ENCODE results near the gene RACK1.
"Not testable (repeated sequence)": the region's sequence is repeated elsewhere in the genome, so short reads cannot be mapped to it uniquely, and the experiment has no call there.

RACK1 gene

DNA sequence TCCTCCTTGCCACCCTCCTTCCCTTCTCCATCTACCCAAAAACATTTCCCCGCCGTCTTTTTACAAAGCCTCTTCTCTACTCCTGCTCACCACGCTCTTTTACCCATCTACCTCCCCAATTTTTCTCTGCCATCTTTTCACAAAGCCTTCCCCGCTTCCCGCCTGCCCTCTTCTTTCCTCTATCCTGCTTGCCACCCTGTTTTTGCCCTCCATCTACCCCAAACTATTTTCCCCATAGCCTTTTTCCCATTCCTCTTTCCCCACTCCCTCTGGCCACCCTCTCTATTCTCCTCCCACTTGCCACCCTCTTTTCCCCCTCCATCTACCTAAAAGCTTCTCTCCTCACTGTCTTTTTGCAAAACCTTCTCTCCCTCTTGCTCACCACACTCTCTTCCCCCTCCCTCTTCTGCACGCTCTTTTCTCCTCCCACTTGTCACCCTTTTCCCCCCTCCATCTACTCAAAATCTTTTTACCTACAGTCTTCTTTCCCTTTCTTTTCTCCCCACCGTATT, 36.6 kb upstream of the RACK1 start:
- Histone ChIP-seq H3K4me1 (ENCODE audit: low read length) (no peaks in the 10 kb centered on the region), H3K79me2 (ENCODE audit: low read length) (no peaks in the 10 kb centered on the region), H3K27me3 (ENCODE audit: low read depth, low read length) (no peaks in the 10 kb centered on the region), H3K4me2 (ENCODE audit: low read length) (no peak overlapping the region), H3K4me3 (ENCODE audit: low read length) (no peak overlapping the region), H3K27ac (ENCODE audit: low read length) (no peak overlapping the region), H3K9ac (ENCODE audit: low read length) (no peak overlapping the region), H3K36me3 (replicated peaks; ENCODE audit: low read depth, low read length) (no peaks in the 10 kb centered on the region), H4K20me1 (ENCODE audit: insufficient read depth, low read length) (no peaks in the 10 kb centered on the region), H2AFZ (ENCODE audit: low read depth, low read length) (no peak overlapping the region), H3K9me3 (ENCODE audit: insufficient read depth, low read length) (no peaks in the 10 kb centered on the region)
- TF ChIP-seq, protein P1, sequence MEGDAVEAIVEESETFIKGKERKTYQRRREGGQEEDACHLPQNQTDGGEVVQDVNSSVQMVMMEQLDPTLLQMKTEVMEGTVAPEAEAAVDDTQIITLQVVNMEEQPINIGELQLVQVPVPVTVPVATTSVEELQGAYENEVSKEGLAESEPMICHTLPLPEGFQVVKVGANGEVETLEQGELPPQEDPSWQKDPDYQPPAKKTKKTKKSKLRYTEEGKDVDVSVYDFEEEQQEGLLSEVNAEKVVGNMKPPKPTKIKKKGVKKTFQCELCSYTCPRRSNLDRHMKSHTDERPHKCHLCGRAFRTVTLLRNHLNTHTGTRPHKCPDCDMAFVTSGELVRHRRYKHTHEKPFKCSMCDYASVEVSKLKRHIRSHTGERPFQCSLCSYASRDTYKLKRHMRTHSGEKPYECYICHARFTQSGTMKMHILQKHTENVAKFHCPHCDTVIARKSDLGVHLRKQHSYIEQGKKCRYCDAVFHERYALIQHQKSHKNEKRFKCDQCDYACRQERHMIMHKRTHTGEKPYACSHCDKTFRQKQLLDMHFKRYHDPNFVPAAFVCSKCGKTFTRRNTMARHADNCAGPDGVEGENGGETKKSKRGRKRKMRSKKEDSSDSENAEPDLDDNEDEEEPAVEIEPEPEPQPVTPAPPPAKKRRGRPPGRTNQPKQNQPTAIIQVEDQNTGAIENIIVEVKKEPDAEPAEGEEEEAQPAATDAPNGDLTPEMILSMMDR (IDR thresholded peaks at IDR 0.05; ENCODE audit: low read depth, low read length): no peak
- TF ChIP-seq EZH2phosphoT487 (IDR thresholded peaks at IDR 0.05; ENCODE audit: low read depth): no peak

DNA sequence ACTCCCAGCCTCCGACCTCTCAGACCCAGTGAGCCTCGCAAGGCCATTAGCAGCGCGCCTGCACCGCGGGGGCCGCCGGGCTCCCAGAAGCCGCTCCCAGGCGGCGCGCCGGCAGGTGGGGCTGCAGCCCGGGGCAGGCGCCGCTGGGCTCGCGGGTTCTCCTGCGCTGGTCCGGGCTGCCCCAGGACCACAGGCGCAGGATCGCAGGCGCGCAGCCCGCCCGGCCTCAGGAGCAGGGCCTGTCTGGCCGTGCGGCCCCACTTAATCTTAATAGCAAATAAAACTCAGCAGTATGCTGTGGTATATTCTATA, 29.7 kb upstream of the RACK1 start:
- H3K4me1 ChIP-seq (ENCODE audit: low read length); H3K9ac ChIP-seq (ENCODE audit: low read length); H3K27ac ChIP-seq (ENCODE audit: low read length); H2AFZ ChIP-seq (ENCODE audit: low read depth, low read length); H4K20me1 ChIP-seq (ENCODE audit: insufficient read depth, low read length); H3K9me3 ChIP-seq (ENCODE audit: insufficient read depth, low read length); H3K36me3 ChIP-seq (replicated peaks; ENCODE audit: low read depth, low read length); H3K79me2 ChIP-seq (ENCODE audit: low read length); H3K4me3 ChIP-seq (ENCODE audit: low read length); H3K4me2 ChIP-seq (ENCODE audit: low read length); H3K27me3 ChIP-seq (ENCODE audit: low read depth, low read length): not testable (repeated sequence)

DNA sequence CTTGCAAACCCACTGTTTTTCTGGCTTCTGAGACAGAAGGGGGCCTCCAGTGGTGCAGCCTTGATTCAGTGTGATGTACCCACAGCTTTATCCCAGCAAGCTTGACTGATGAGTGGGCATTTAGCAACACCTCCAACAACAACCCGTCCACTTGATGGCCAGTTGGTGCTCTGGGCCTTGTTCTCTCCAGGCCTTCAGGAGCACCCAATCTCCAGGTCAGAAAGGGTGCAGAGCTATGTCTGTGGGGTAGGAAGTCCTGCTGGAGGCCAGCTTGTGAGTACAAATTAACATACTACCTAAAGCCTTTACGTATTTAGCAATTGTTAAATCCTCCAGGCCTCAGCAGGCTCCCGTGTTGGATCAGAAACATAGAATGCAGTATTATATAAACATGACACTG, 27.4 kb upstream of the RACK1 start:
- no peak for TF ChIP-seq EZH2phosphoT487 (IDR thresholded peaks at IDR 0.05; ENCODE audit: low read depth)
- TF ChIP-seq, protein P1 (IDR thresholded peaks at IDR 0.05; ENCODE audit: low read depth, low read length): no peak
- Histone ChIP-seq H3K4me1 (ENCODE audit: low read length) (no peaks in the 10 kb centered on the region), H4K20me1 (ENCODE audit: insufficient read depth, low read length) (no peaks in the 10 kb centered on the region), H3K9ac (ENCODE audit: low read length) (no peak overlapping the region), H3K27me3 (ENCODE audit: low read depth, low read length) (no peaks in the 10 kb centered on the region), H3K4me2 (ENCODE audit: low read length) (no peak overlapping the region), H3K36me3 (replicated peaks; ENCODE audit: low read depth, low read length) (no peaks in the 10 kb centered on the region), H3K27ac (ENCODE audit: low read length) (no peak overlapping the region), H3K9me3 (ENCODE audit: insufficient read depth, low read length) (no peaks in the 10 kb centered on the region), H2AFZ (ENCODE audit: low read depth, low read length) (no peak overlapping the region), H3K4me3 (ENCODE audit: low read length) (no peak overlapping the region), H3K79me2 (ENCODE audit: low read length) (no peaks in the 10 kb centered on the region)

DNA sequence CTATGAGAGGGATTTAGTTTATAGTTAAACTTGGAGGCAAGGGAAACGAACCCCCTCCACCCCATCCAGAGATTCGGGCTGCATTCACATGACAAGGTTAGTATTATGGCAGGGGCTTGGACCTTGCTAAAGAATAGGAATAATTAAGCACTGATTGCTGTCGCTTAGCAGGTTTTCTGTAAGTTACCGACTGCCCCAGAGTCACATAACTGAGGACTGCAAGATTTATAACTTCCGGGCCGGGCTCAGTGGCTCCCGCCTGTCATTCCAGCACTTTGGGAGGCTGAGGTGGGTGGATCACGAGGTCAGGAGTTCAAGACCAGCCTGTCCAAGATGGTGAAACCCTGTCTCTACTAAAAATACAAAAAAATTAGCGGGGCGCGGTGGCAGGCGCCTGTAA, 24.2 kb upstream of the RACK1 start:
- H3K79me2 ChIP-seq (ENCODE audit: low read length); H3K4me3 ChIP-seq (ENCODE audit: low read length); H3K27ac ChIP-seq (ENCODE audit: low read length); H3K4me1 ChIP-seq (ENCODE audit: low read length); H3K4me2 ChIP-seq (ENCODE audit: low read length); H3K27me3 ChIP-seq (ENCODE audit: low read depth, low read length); H2AFZ ChIP-seq (ENCODE audit: low read depth, low read length); H3K9ac ChIP-seq (ENCODE audit: low read length); H3K9me3 ChIP-seq (ENCODE audit: insufficient read depth, low read length); H3K36me3 ChIP-seq (replicated peaks; ENCODE audit: low read depth, low read length); H4K20me1 ChIP-seq (ENCODE audit: insufficient read depth, low read length): not testable (repeated sequence)

DNA sequence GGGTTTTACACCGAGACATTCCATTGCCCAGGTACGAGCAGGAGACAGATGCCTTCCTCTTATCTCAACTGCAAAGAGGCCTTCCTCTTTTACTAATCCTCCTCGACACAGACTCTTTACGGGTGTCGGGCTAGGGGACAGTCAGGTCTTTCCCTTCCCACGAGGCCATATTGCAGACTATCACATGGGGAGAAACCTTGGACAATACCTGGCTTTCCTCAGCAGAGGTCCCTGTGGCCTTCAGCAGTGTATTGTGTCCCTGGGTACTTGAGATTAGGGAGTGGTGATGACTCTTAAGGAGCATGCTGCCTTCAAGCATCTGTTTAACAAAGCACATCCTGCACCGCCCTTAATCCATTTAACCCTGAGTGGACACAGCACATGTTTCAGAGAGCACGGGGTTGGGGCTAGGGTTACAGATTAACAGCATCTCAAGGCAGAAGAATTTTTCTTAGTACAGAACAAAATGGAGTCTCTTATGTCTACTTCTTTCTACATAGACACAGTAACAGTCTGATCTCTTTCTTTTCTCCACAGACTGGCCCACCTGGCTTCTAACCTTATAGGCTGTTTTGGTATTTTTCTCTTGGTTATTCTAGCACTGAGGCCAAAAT, 23.7 kb upstream of the RACK1 start:
- H3K27ac ChIP-seq (ENCODE audit: low read length): not testable (repeated sequence)

More for the DNA sequence above, 23.7 kb upstream of the RACK1 start:
- not testable (repeated sequence) for H4K20me1 ChIP-seq (ENCODE audit: insufficient read depth, low read length); H3K27me3 ChIP-seq (ENCODE audit: low read depth, low read length); H3K9ac ChIP-seq (ENCODE audit: low read length); H3K4me1 ChIP-seq (ENCODE audit: low read length); H3K9me3 ChIP-seq (ENCODE audit: insufficient read depth, low read length); H3K4me2 ChIP-seq (ENCODE audit: low read length); H3K79me2 ChIP-seq (ENCODE audit: low read length); H3K4me3 ChIP-seq (ENCODE audit: low read length); H3K36me3 ChIP-seq (replicated peaks; ENCODE audit: low read depth, low read length); H2AFZ ChIP-seq (ENCODE audit: low read depth, low read length)

All from OCI-LY3 (cell line).